Measurements from ENCODE around the gene FBRSL1. TPM values are rescaled to one million over a fixed set of nuclear protein-coding genes. Genes with fewer than 3 reads are reported as not detected.

Gene FBRSL1
- total and polyA plus RNA-seq, 2 of the 8 experiments (the other 6 are each of a cell fraction or from before 2014, with no cell fraction given) = 18.4 to 109 TPM

- no peak for TF ChIP-seq POU5F1 (IDR thresholded peaks at IDR 0.05; ENCODE audit: low read depth, low read length)
- no peak for TF ChIP-seq JUND (IDR thresholded peaks at IDR 0.05; ENCODE audit: low read length)
- no peak for TF ChIP-seq EP300 (IDR thresholded peaks at IDR 0.05; ENCODE audit: borderline replicate concordance in 1 of 2, low read depth in 2 of 2, low read length in 2 of 2)
- no peak for TF ChIP-seq RNF2 (IDR thresholded peaks at IDR 0.05; ENCODE audit: borderline replicate concordance, low read depth, low read length, missing control alignments, poor library complexity, severe bottlenecking)
- no peak for TF ChIP-seq POLR2AphosphoS5 (IDR thresholded peaks at IDR 0.05; ENCODE audit: low read depth, low read length)
- no peak for TF ChIP-seq RFX5 (IDR thresholded peaks at IDR 0.05; ENCODE audit: borderline replicate concordance, low read depth, low read length)
- no peak for TF ChIP-seq SIN3A (conservative IDR thresholded peaks at IDR 0.05 in 1 of 2, IDR thresholded peaks at IDR 0.05 in 1 of 2; ENCODE audit: low read depth in 1 of 2, low read length in 2 of 2)
These were observed 46.9 kb upstream of the FBRSL1 start (continued) for GRCh38 chr12:132443091-132443490.
